ENCODE measurements around the gene KCNN4.

KCNN4 gene

GRCh38 chr19:43748685-43749084 lies 32.1 kb downstream of the KCNN4 start:
- H3K9me3 ChIP-seq (ENCODE audit: control insufficient read depth, low read length) = no peaks in the 10 kb centered on the region
- 96 to 99% methylated on average over 4 of the region's 4 CpGs for WGBS, 2 experiments
- no peak overlapping the region for H3K4me3 ChIP-seq (ENCODE audit: insufficient read depth, low read depth, low read length)
- peaks cover 50% of the 10 kb centered on the region for H3K36me3 ChIP-seq (ENCODE audit: control insufficient read depth, insufficient read depth, low read length)
- no peaks in the 10 kb centered on the region for H3K27me3 ChIP-seq (ENCODE audit: control insufficient read depth, insufficient read depth, low read length, poor library complexity, severe bottlenecking)
- no peak overlapping the region for H3K27ac ChIP-seq (ENCODE audit: insufficient read depth, low read depth, low read length, poor library complexity, severe bottlenecking)
- no peaks in the 10 kb centered on the region for H3K4me1 ChIP-seq (ENCODE audit: control insufficient read depth, insufficient read depth, low read length)

GRCh38 chr19:43748205-43748594 lies 32.6 kb downstream of the KCNN4 start:
- no peak overlapping the region for H3K27ac ChIP-seq (ENCODE audit: insufficient read depth, low read depth, low read length, poor library complexity, severe bottlenecking)
- peaks cover 50% of the 10 kb centered on the region for H3K36me3 ChIP-seq (ENCODE audit: control insufficient read depth, insufficient read depth, low read length)
- H3K4me3 ChIP-seq (ENCODE audit: insufficient read depth, low read depth, low read length) = no peak overlapping the region
- WGBS, 2 experiments = 94 to 100% methylated on average over 3 to 4 of the region's 4 CpGs
- H3K27me3 ChIP-seq (ENCODE audit: control insufficient read depth, insufficient read depth, low read length, poor library complexity, severe bottlenecking) = no peaks in the 10 kb centered on the region
- no peaks in the 10 kb centered on the region for H3K4me1 ChIP-seq (ENCODE audit: control insufficient read depth, insufficient read depth, low read length)
- H3K9me3 ChIP-seq (ENCODE audit: control insufficient read depth, low read length) = no peaks in the 10 kb centered on the region

GRCh38 chr19:43747557-43748204 lies 33.1 kb downstream of the KCNN4 start:
- Histone ChIP-seq H3K36me3 (ENCODE audit: control insufficient read depth, insufficient read depth, low read length) (peaks cover 51% of the 10 kb centered on the region), H3K9me3 (ENCODE audit: control insufficient read depth, low read length) (no peaks in the 10 kb centered on the region), H3K4me3 (ENCODE audit: insufficient read depth, low read depth, low read length) (no peak overlapping the region), H3K4me1 (ENCODE audit: control insufficient read depth, insufficient read depth, low read length) (no peaks in the 10 kb centered on the region), H3K27me3 (ENCODE audit: control insufficient read depth, insufficient read depth, low read length, poor library complexity, severe bottlenecking) (no peaks in the 10 kb centered on the region), H3K27ac (ENCODE audit: insufficient read depth, low read depth, low read length, poor library complexity, severe bottlenecking) (no peak overlapping the region)
- WGBS, 2 experiments = 92 to 94% methylated on average over 13 to 15 of the region's 16 CpGs

GRCh38 chr19:43743059-43743458 lies 37.7 kb downstream of the KCNN4 start:
- no peaks in the 10 kb centered on the region for H3K27me3 ChIP-seq (ENCODE audit: control insufficient read depth, insufficient read depth, low read length, poor library complexity, severe bottlenecking)
- no peak overlapping the region for H3K27ac ChIP-seq (ENCODE audit: insufficient read depth, low read depth, low read length, poor library complexity, severe bottlenecking)
- no peak overlapping the region for H3K4me3 ChIP-seq (ENCODE audit: insufficient read depth, low read depth, low read length)
- 95 to 98% methylated on average over 3 of the region's 3 CpGs for WGBS, 2 experiments
- no peaks in the 10 kb centered on the region for H3K9me3 ChIP-seq (ENCODE audit: control insufficient read depth, low read length)
- no peaks in the 10 kb centered on the region for H3K4me1 ChIP-seq (ENCODE audit: control insufficient read depth, insufficient read depth, low read length)
- peaks cover 62% of the 10 kb centered on the region for H3K36me3 ChIP-seq (ENCODE audit: control insufficient read depth, insufficient read depth, low read length)

GRCh38 chr19:43741075-43741825 lies 39.5 kb downstream of the KCNN4 start:
- Histone ChIP-seq H3K4me1 (ENCODE audit: control insufficient read depth, insufficient read depth, low read length) (no peaks in the 10 kb centered on the region), H3K27me3 (ENCODE audit: control insufficient read depth, insufficient read depth, low read length, poor library complexity, severe bottlenecking) (no peaks in the 10 kb centered on the region), H3K27ac (ENCODE audit: insufficient read depth, low read depth, low read length, poor library complexity, severe bottlenecking) (no peak overlapping the region), H3K36me3 (ENCODE audit: control insufficient read depth, insufficient read depth, low read length) (peaks cover 59% of the 10 kb centered on the region), H3K4me3 (ENCODE audit: insufficient read depth, low read depth, low read length) (no peak overlapping the region), H3K9me3 (ENCODE audit: control insufficient read depth, low read length) (no peaks in the 10 kb centered on the region)
- WGBS, 2 experiments = 91 to 94% methylated on average over 10 of the region's 10 CpGs

GRCh38 chr19:43739439-43740235 lies 41.1 kb downstream of the KCNN4 start:
- Histone ChIP-seq H3K9me3 (ENCODE audit: control insufficient read depth, low read length) (no peaks in the 10 kb centered on the region), H3K27ac (ENCODE audit: insufficient read depth, low read depth, low read length, poor library complexity, severe bottlenecking) (no peak overlapping the region), H3K27me3 (ENCODE audit: control insufficient read depth, insufficient read depth, low read length, poor library complexity, severe bottlenecking) (no peaks in the 10 kb centered on the region), H3K4me1 (ENCODE audit: control insufficient read depth, insufficient read depth, low read length) (no peaks in the 10 kb centered on the region), H3K4me3 (ENCODE audit: insufficient read depth, low read depth, low read length) (no peak overlapping the region), H3K36me3 (ENCODE audit: control insufficient read depth, insufficient read depth, low read length) (peaks cover 56% of the 10 kb centered on the region)
- WGBS, 2 experiments = 93% methylated on average over 16 of the region's 16 CpGs

GRCh38 chr19:43738780-43739211 lies 42.0 kb downstream of the KCNN4 start:
- WGBS, 2 experiments = 79 to 86% methylated on average over 5 of the region's 5 CpGs
- no peak overlapping the region for H3K4me3 ChIP-seq (ENCODE audit: insufficient read depth, low read depth, low read length)
- no peak overlapping the region for H3K27ac ChIP-seq (ENCODE audit: insufficient read depth, low read depth, low read length, poor library complexity, severe bottlenecking)
- peaks cover 48% of the 10 kb centered on the region for H3K36me3 ChIP-seq (ENCODE audit: control insufficient read depth, insufficient read depth, low read length)
- H3K4me1 ChIP-seq (ENCODE audit: control insufficient read depth, insufficient read depth, low read length) = no peaks in the 10 kb centered on the region
- no peaks in the 10 kb centered on the region for H3K9me3 ChIP-seq (ENCODE audit: control insufficient read depth, low read length)
- no peaks in the 10 kb centered on the region for H3K27me3 ChIP-seq (ENCODE audit: control insufficient read depth, insufficient read depth, low read length, poor library complexity, severe bottlenecking)

- Histone ChIP-seq H3K4me1 (ENCODE audit: control insufficient read depth, insufficient read depth, low read length) (no peaks in the 10 kb centered on the region), H3K27me3 (ENCODE audit: control insufficient read depth, insufficient read depth, low read length, poor library complexity, severe bottlenecking) (no peaks in the 10 kb centered on the region), H3K9me3 (ENCODE audit: control insufficient read depth, low read length) (no peaks in the 10 kb centered on the region), H3K27ac (ENCODE audit: insufficient read depth, low read depth, low read length, poor library complexity, severe bottlenecking) (no peak overlapping the region), H3K36me3 (ENCODE audit: control insufficient read depth, insufficient read depth, low read length) (peaks cover 55% of the 10 kb centered on the region), H3K4me3 (ENCODE audit: insufficient read depth, low read depth, low read length) (no peak overlapping the region)
These were observed 44.8 kb downstream of the KCNN4 start for GRCh38 chr19:43735957-43736356.

GRCh38 chr19:43735013-43735412 lies 45.8 kb downstream of the KCNN4 start:
- Histone ChIP-seq H3K4me1 (ENCODE audit: control insufficient read depth, insufficient read depth, low read length) (no peaks in the 10 kb centered on the region), H3K4me3 (ENCODE audit: insufficient read depth, low read depth, low read length) (no peak overlapping the region), H3K36me3 (ENCODE audit: control insufficient read depth, insufficient read depth, low read length) (peaks cover 50% of the 10 kb centered on the region), H3K27me3 (ENCODE audit: control insufficient read depth, insufficient read depth, low read length, poor library complexity, severe bottlenecking) (no peaks in the 10 kb centered on the region), H3K27ac (ENCODE audit: insufficient read depth, low read depth, low read length, poor library complexity, severe bottlenecking) (no peak overlapping the region), H3K9me3 (ENCODE audit: control insufficient read depth, low read length) (no peaks in the 10 kb centered on the region)
- WGBS, 2 experiments = 95 to 96% methylated on average over 5 to 6 of the region's 6 CpGs

GRCh38 chr19:43731846-43732245 lies 48.9 kb downstream of the KCNN4 start:
- 91 to 95% methylated on average over 1 of the region's 1 CpG for WGBS, 2 experiments
- Histone ChIP-seq H3K4me1 (ENCODE audit: control insufficient read depth, insufficient read depth, low read length) (no peaks in the 10 kb centered on the region), H3K27me3 (ENCODE audit: control insufficient read depth, insufficient read depth, low read length, poor library complexity, severe bottlenecking) (no peaks in the 10 kb centered on the region), H3K36me3 (ENCODE audit: control insufficient read depth, insufficient read depth, low read length) (peaks cover 33% of the 10 kb centered on the region), H3K27ac (ENCODE audit: insufficient read depth, low read depth, low read length, poor library complexity, severe bottlenecking) (no peak overlapping the region), H3K9me3 (ENCODE audit: control insufficient read depth, low read length) (no peaks in the 10 kb centered on the region), H3K4me3 (ENCODE audit: insufficient read depth, low read depth, low read length) (no peak overlapping the region)
